Measurements from ENCODE around the gene DNMBP.

Gene DNMBP

GRCh38 chr10:100006243-100006886 is 3.4 kb downstream of the DNMBP start:
- no peaks in the 10 kb centered on the region for H3K9me3 ChIP-seq (ENCODE audit: control insufficient read depth in 2 of 2, low read length in 2 of 2)
- H3K27ac ChIP-seq (ENCODE audit: low read depth in 2 of 2, low read length in 2 of 2) = peak overlapping the region; percentile 60 to 65
- H3K4me3 ChIP-seq (ENCODE audit: low read length in 2 of 2) = no peak overlapping the region
- no peaks in the 10 kb centered on the region for H3K27me3 ChIP-seq (ENCODE audit: control insufficient read depth in 2 of 2, insufficient read depth in 2 of 2, low read length in 2 of 2)
- H3K36me3 ChIP-seq (ENCODE audit: control insufficient read depth in 2 of 2, insufficient read depth in 2 of 2, low read length in 2 of 2) = no peaks in the 10 kb centered on the region
- peaks cover 12 to 24% of the 10 kb centered on the region in 2 donors for H3K4me1 ChIP-seq (ENCODE audit: control insufficient read depth in 2 of 2, insufficient read depth in 2 of 2, low read length in 2 of 2)
- no peak overlapping the region for H3K9ac ChIP-seq (ENCODE audit: low read depth in 1 of 2, low read length in 2 of 2)

DNA sequence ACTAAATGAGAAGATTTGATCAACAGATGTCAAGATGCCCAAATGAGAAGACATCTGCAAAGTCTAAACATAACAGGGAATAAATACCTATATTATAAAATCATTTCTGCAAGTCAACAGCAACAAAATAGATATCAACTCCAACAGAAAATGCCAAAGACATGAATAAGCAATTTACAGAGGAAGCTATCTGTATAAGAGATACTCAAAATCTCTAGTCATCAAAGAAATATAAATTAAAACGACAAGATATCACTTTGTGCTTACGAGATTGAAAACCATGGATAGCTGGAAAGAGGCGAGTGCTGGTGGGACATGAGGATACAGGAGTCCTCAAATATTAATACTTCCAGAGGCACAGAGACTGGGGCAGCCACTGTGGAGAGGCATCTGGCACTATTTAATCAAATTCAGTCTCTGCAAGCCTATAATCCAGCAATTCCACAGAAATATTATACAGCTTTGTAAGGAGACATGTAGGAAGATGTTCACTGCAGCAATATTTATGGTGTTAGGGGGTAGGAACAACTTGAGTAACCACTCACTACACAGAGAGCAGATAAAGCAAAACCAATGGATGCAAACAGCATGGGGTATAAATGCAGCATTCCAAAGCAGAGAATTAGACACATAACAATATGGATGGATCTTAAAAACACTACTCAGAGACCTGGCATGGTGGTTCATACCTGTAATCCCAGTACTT is 4.8 kb downstream of the DNMBP start:
- peaks cover 14 to 18% of the 10 kb centered on the region in 2 donors for H3K4me1 ChIP-seq (ENCODE audit: control insufficient read depth in 2 of 2, insufficient read depth in 2 of 2, low read length in 2 of 2)

GRCh38 chr10:100000109-100000644 is 9.6 kb downstream of the DNMBP start:
- H3K4me1 ChIP-seq (ENCODE audit: control insufficient read depth in 2 of 2, insufficient read depth in 2 of 2, low read length in 2 of 2) = peaks cover 3 to 7% of the 10 kb centered on the region in 2 donors
- no peaks in the 10 kb centered on the region for H3K36me3 ChIP-seq (ENCODE audit: control insufficient read depth in 2 of 2, insufficient read depth in 2 of 2, low read length in 2 of 2)
- H3K4me3 ChIP-seq (ENCODE audit: low read length in 2 of 2) = no peak overlapping the region
- no peaks in the 10 kb centered on the region for H3K9me3 ChIP-seq (ENCODE audit: control insufficient read depth in 2 of 2, low read length in 2 of 2)
- no peaks in the 10 kb centered on the region for H3K27me3 ChIP-seq (ENCODE audit: control insufficient read depth in 2 of 2, insufficient read depth in 2 of 2, low read length in 2 of 2)
- H3K27ac ChIP-seq (ENCODE audit: low read depth in 2 of 2, low read length in 2 of 2) = no peak overlapping the region
- no peak overlapping the region for H3K9ac ChIP-seq (ENCODE audit: low read depth in 1 of 2, low read length in 2 of 2)

More for the DNA sequence above, 4.8 kb downstream of the DNMBP start:
- Histone ChIP-seq H3K4me3 (ENCODE audit: low read length in 2 of 2) (no peak overlapping the region), H3K9me3 (ENCODE audit: control insufficient read depth in 2 of 2, low read length in 2 of 2) (no peaks in the 10 kb centered on the region), H3K27ac (ENCODE audit: low read depth in 2 of 2, low read length in 2 of 2) (no peak overlapping the region), H3K9ac (ENCODE audit: low read depth in 1 of 2, low read length in 2 of 2) (no peak overlapping the region), H3K36me3 (ENCODE audit: control insufficient read depth in 2 of 2, insufficient read depth in 2 of 2, low read length in 2 of 2) (no peaks in the 10 kb centered on the region), H3K27me3 (ENCODE audit: control insufficient read depth in 2 of 2, insufficient read depth in 2 of 2, low read length in 2 of 2) (no peaks in the 10 kb centered on the region)

DNA sequence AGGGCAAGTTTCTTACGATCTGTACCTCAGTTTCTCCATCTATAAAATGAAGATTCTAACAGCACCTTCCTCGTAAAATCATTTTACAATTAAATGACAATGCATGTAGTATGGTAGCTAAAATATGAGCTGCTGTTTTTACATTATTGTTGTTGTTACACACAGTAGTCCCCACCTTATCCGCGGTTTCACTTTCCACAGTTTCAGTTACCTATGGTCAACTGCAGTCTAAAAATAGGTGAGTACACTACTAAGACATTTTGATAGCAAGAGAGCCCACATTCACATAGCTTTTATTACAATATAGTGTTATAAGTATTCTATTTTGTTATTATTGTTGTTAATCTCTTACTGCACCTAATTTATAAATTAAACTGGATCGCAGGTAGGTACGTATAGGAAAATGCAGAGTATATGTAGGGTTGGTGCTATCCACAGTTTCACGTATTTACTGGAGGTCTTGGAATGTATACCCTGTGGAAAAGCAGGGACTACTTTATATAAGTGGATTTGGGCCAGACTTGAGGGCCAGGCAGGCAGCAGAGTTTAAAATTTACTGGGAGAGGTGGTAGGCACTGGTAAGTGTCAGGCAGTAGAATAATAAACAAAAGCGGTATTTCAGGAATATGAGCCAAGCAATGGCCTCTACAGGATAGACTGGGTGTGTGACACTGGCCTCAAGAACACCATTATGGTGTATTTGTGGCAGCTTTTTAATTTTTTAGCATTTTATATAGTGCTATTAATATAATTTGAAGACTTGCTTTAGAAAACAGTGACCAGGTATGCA is 10.2 kb downstream of the DNMBP start:
- Histone ChIP-seq H3K4me1 (ENCODE audit: control insufficient read depth in 2 of 2, insufficient read depth in 2 of 2, low read length in 2 of 2) (peaks cover 5 to 7% of the 10 kb centered on the region in 2 donors), H3K36me3 (ENCODE audit: control insufficient read depth in 2 of 2, insufficient read depth in 2 of 2, low read length in 2 of 2) (no peaks in the 10 kb centered on the region), H3K4me3 (ENCODE audit: low read length in 2 of 2) (no peak overlapping the region), H3K27me3 (ENCODE audit: control insufficient read depth in 2 of 2, insufficient read depth in 2 of 2, low read length in 2 of 2) (no peaks in the 10 kb centered on the region), H3K9me3 (ENCODE audit: control insufficient read depth in 2 of 2, low read length in 2 of 2) (no peaks in the 10 kb centered on the region), H3K9ac (ENCODE audit: low read depth in 1 of 2, low read length in 2 of 2) (no peak overlapping the region), H3K27ac (ENCODE audit: low read depth in 2 of 2, low read length in 2 of 2) (no peak overlapping the region)

DNA sequence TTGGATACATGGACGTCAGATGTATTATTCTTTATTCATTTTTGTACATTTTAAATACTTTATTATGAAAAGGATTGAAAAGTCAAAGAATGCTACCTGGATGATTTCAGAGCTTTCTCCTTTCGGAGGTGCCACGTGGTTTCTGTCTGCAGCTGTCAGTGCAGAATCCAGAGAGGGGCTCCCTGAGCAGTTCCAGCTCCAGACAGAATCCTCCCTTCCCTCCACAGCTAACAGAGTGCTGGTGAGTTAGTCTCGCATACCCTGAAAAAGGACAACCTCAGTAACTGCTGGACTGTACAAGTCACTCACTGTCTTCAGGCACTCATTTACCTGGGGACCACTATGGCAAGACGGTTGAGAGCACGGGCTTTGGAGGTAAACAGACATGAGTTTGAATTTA is 10.9 kb downstream of the DNMBP start:
- Histone ChIP-seq H3K9ac (ENCODE audit: low read depth in 1 of 2, low read length in 2 of 2) (no peak overlapping the region), H3K27ac (ENCODE audit: low read depth in 2 of 2, low read length in 2 of 2) (no peak overlapping the region), H3K27me3 (ENCODE audit: control insufficient read depth in 2 of 2, insufficient read depth in 2 of 2, low read length in 2 of 2) (no peaks in the 10 kb centered on the region), H3K9me3 (ENCODE audit: control insufficient read depth in 2 of 2, low read length in 2 of 2) (no peaks in the 10 kb centered on the region), H3K4me3 (ENCODE audit: low read length in 2 of 2) (no peak overlapping the region), H3K4me1 (ENCODE audit: control insufficient read depth in 2 of 2, insufficient read depth in 2 of 2, low read length in 2 of 2) (peaks cover 5 to 7% of the 10 kb centered on the region in 2 donors), H3K36me3 (ENCODE audit: control insufficient read depth in 2 of 2, insufficient read depth in 2 of 2, low read length in 2 of 2) (no peaks in the 10 kb centered on the region)

DNA sequence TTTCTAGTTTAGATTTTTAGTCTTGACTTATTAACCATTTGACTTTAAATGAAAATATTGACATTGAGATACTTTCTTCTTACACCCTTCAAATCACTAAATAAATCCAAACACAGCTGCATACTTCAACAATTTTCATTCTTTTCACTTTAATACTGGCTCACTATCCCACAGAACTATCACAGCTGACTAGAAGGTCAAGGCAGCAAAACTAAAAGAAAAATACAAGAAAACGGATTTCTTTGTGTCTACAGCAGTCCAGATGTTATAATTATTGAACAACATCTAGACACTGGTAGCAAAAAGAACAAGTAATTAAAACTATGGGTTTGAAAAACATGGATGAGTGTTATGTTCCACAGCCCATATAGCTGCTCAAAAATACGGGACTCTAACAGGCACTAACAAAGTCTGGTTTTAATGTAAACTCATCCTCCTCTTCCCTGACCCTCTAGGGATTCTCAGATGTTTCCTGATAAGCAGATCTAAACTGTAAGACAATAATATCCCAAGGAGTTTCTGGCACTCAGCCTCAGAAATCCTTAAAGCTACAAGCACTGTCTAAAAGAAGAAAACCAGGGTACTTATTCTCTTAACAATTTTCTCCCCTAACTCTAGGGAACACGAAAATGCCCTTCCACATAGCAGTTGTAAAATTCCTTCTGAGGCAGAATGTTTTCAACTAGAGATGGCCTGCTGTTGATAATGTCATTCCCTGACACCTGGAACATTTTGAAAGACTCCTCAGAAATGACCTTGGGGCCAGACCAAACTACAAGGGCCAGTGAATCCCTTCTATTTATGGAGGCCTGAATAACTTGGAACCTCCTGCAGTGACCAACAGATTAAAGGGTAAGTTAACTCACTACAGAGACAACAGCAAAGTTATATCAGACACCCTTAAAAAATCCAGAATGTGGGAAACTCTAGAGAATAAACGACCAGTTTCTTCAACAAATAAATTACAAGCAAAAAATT is 12.8 kb downstream of the DNMBP start:
- Histone ChIP-seq H3K9me3 (ENCODE audit: control insufficient read depth in 2 of 2, low read length in 2 of 2) (no peaks in the 10 kb centered on the region), H3K4me3 (ENCODE audit: low read length in 2 of 2) (no peak overlapping the region), H3K27me3 (ENCODE audit: control insufficient read depth in 2 of 2, insufficient read depth in 2 of 2, low read length in 2 of 2) (no peaks in the 10 kb centered on the region), H3K4me1 (ENCODE audit: control insufficient read depth in 2 of 2, insufficient read depth in 2 of 2, low read length in 2 of 2) (peaks cover 5 to 7% of the 10 kb centered on the region in 2 donors), H3K27ac (ENCODE audit: low read depth in 2 of 2, low read length in 2 of 2) (peak overlapping the region in 1 of 2 donors; percentile 5), H3K36me3 (ENCODE audit: control insufficient read depth in 2 of 2, insufficient read depth in 2 of 2, low read length in 2 of 2) (no peaks in the 10 kb centered on the region), H3K9ac (ENCODE audit: low read depth in 1 of 2, low read length in 2 of 2) (no peak overlapping the region)

- Histone ChIP-seq H3K27me3 (ENCODE audit: control insufficient read depth in 2 of 2, insufficient read depth in 2 of 2, low read length in 2 of 2) (no peaks in the 10 kb centered on the region), H3K4me1 (ENCODE audit: control insufficient read depth in 2 of 2, insufficient read depth in 2 of 2, low read length in 2 of 2) (peaks cover 5 to 7% of the 10 kb centered on the region in 2 donors), H3K4me3 (ENCODE audit: low read length in 2 of 2) (no peak overlapping the region), H3K36me3 (ENCODE audit: control insufficient read depth in 2 of 2, insufficient read depth in 2 of 2, low read length in 2 of 2) (no peaks in the 10 kb centered on the region), H3K9me3 (ENCODE audit: control insufficient read depth in 2 of 2, low read length in 2 of 2) (no peaks in the 10 kb centered on the region), H3K9ac (ENCODE audit: low read depth in 1 of 2, low read length in 2 of 2) (no peak overlapping the region), H3K27ac (ENCODE audit: low read depth in 2 of 2, low read length in 2 of 2) (no peak overlapping the region)
These were observed 14.0 kb downstream of the DNMBP start for GRCh38 chr10:99995713-99996112.

DNA sequence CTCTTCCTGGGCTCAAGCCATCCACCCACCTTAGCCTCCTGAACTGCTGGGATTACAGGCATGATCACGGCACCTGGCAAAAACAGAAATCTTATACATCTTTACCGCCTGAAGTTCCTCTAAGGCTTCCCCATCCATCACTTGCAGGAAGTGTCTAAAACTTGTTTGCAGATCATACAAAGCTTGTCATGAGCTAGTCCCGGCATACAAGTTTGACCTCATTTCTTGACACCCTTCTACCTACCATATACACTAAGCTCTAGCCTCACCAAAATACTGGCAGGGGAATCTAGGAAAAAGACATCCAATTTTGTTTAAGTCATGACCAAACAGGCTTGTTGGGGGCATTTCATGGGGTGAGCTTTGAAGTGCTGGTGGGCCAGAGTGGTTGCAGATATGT is 14.5 kb downstream of the DNMBP start:
- Histone ChIP-seq H3K27ac (ENCODE audit: low read depth in 2 of 2, low read length in 2 of 2) (no peak overlapping the region), H3K27me3 (ENCODE audit: control insufficient read depth in 2 of 2, insufficient read depth in 2 of 2, low read length in 2 of 2) (no peaks in the 10 kb centered on the region), H3K9ac (ENCODE audit: low read depth in 1 of 2, low read length in 2 of 2) (no peak overlapping the region), H3K4me1 (ENCODE audit: control insufficient read depth in 2 of 2, insufficient read depth in 2 of 2, low read length in 2 of 2) (peaks cover 5 to 7% of the 10 kb centered on the region in 2 donors), H3K4me3 (ENCODE audit: low read length in 2 of 2) (no peak overlapping the region), H3K9me3 (ENCODE audit: control insufficient read depth in 2 of 2, low read length in 2 of 2) (no peaks in the 10 kb centered on the region), H3K36me3 (ENCODE audit: control insufficient read depth in 2 of 2, insufficient read depth in 2 of 2, low read length in 2 of 2) (no peaks in the 10 kb centered on the region)

- Histone ChIP-seq H3K4me3 (ENCODE audit: low read length in 2 of 2) (no peak overlapping the region), H3K9me3 (ENCODE audit: control insufficient read depth in 2 of 2, low read length in 2 of 2) (no peaks in the 10 kb centered on the region), H3K4me1 (ENCODE audit: control insufficient read depth in 2 of 2, insufficient read depth in 2 of 2, low read length in 2 of 2) (peaks cover 2 to 7% of the 10 kb centered on the region in 2 donors), H3K9ac (ENCODE audit: low read depth in 1 of 2, low read length in 2 of 2) (no peak overlapping the region), H3K27me3 (ENCODE audit: control insufficient read depth in 2 of 2, insufficient read depth in 2 of 2, low read length in 2 of 2) (no peaks in the 10 kb centered on the region), H3K27ac (ENCODE audit: low read depth in 2 of 2, low read length in 2 of 2) (peak overlapping the region in 1 of 2 donors; percentile 14), H3K36me3 (ENCODE audit: control insufficient read depth in 2 of 2, insufficient read depth in 2 of 2, low read length in 2 of 2) (no peaks in the 10 kb centered on the region)
These were observed 14.9 kb downstream of the DNMBP start for GRCh38 chr10:99994801-99995200.

Data from mucosa of rectum (tissue), 2 donors.